Endothelial cell of umbilical vein (primary cell): ENCODE measurements around the gene CRIM1. TPM values are rescaled to one million over a fixed set of nuclear protein-coding genes. Genes with fewer than 3 reads are reported as not detected.

Experiments used
- BruUV-seq: library from RNA; stranded (reverse); fragments of 400-500 nt; replicated peaks from 2 replicates; lab custom pipeline; 2021; lab: Mats Ljungman, UMichigan
- CTCF ChIA-PET: fragments of 300-600, 350-600 bp; sonication (Branson Sonifier 250); formaldehyde crosslinking; loops from one replicate; lab custom pipeline; 2021; ENCODE audit warnings: antibody characterized with exemption, inconsistent platforms; lab: Charles Lee
- POLR2A ChIA-PET: fragments of 300-600, 350-600 bp; sonication (Branson Sonifier 250); formaldehyde crosslinking; loops from one replicate; lab custom pipeline; 2021; ENCODE audit warnings: antibody characterized with exemption, inconsistent platforms; lab: Charles Lee
- DNase-seq: peaks from one replicate; pipeline ENCODE4 v3.0.0-alpha.2; 2011; ENCODE audit warnings: low read depth, low spot score
- FAIRE-seq: peaks from 2 replicates; lab custom pipeline; 2011; peaks lifted over from hg19 to GRCh38; lab: Jason Lieb, UNC
- H2AFZ ChIP-seq: 2 replicates; pipeline ENCODE4 v1.6.0; 2012; ENCODE audit warnings: low read depth, low read length, control low read depth, inconsistent platforms
- H3K27ac ChIP-seq: 2 replicates; pipeline ENCODE4 v1.5.1; 2011; ENCODE audit warnings: low read depth, mild to moderate bottlenecking, control low read depth, low read length, moderate library complexity; ENCODE audit not compliant: insufficient read depth
- H3K27me3 ChIP-seq, 2 experiments: 2 replicates each; pipeline versions ENCODE4 v1.6.0 to v1.6.1; 2011; ENCODE audit warnings: low read length in 2 of 2, mixed read lengths in 1 of 2; ENCODE audit not compliant: control insufficient read depth in 2 of 2, insufficient read depth in 2 of 2
- H3K36me3 ChIP-seq, 2 experiments: 2 replicates in 1 of 2; 3 replicates in 1 of 2; pipeline ENCODE4 v1.5.1; 2011; ENCODE audit warnings: low read length in 2 of 2, mild to moderate bottlenecking in 1 of 2, moderate library complexity in 1 of 2; ENCODE audit not compliant: control insufficient read depth in 2 of 2, insufficient read depth in 2 of 2; ENCODE audit errors: extremely low read depth in 1 of 2
- H3K4me1 ChIP-seq: 3 replicates; pipeline ENCODE4 v1.5.1; 2011; ENCODE audit warnings: mild to moderate bottlenecking, low read length; ENCODE audit not compliant: control insufficient read depth, insufficient read depth; ENCODE audit errors: extremely low read depth
- H3K4me2 ChIP-seq: 2 replicates; pipeline ENCODE4 v1.6.1; 2011; ENCODE audit warnings: low read length, control low read depth, mixed read lengths; ENCODE audit not compliant: insufficient read depth
- H3K4me3 ChIP-seq, 3 experiments: fragments of 200-600 bp in 1 of 3; sonication (generic), shearing (Covaris generic) in 1 of 3; replicated peaks in 1 of 3; 2 replicates each; pipeline ENCODE4 v1.5.1; 2011 to 2016; ENCODE audit warnings: control low read depth in 3 of 3, low read length in 3 of 3, mild to moderate bottlenecking in 2 of 3, inconsistent platforms in 1 of 3, low read depth in 1 of 3, moderate library complexity in 1 of 3; ENCODE audit not compliant: insufficient read depth in 1 of 3
- H3K79me2 ChIP-seq: 2 replicates; pipeline ENCODE4 v1.6.0; 2012; ENCODE audit warnings: low read length, inconsistent platforms; ENCODE audit not compliant: control insufficient read depth, insufficient read depth
- H3K9ac ChIP-seq: replicated peaks from 2 replicates; pipeline ENCODE3; 2011; ENCODE audit warnings: low read length, control low read depth; ENCODE audit not compliant: insufficient read depth; ENCODE audit errors: extremely low read depth
- H3K9me1 ChIP-seq: replicated peaks from 3 replicates; pipeline ENCODE4 v1.6.0; 2011; ENCODE audit warnings: mild to moderate bottlenecking, low read length; ENCODE audit not compliant: control insufficient read depth, insufficient read depth; ENCODE audit errors: extremely low read depth
- H3K9me3 ChIP-seq: replicated peaks from 2 replicates; pipeline ENCODE4 v1.5.1; 2012; ENCODE audit warnings: low read length, inconsistent platforms; ENCODE audit not compliant: control insufficient read depth, insufficient read depth
- H4K20me1 ChIP-seq: replicated peaks from 2 replicates; pipeline ENCODE3; 2011; ENCODE audit warnings: mild to moderate bottlenecking, low read length; ENCODE audit not compliant: control insufficient read depth, insufficient read depth; ENCODE audit errors: extremely low read depth
- EZH2 ChIP-seq: IDR thresholded peaks from 2 replicates; pipeline ENCODE4 v1.6.1; 2012; ENCODE audit warnings: borderline replicate concordance, low read depth, mild to moderate bottlenecking, moderate library complexity, low read length, inconsistent platforms; ENCODE audit not compliant: severe bottlenecking
- FOS ChIP-seq: IDR thresholded peaks from 2 replicates; pipeline ENCODE4 v1.6.1; 2011; ENCODE audit warnings: mild to moderate bottlenecking, low read length, moderate library complexity, borderline replicate concordance; ENCODE audit not compliant: insufficient read depth
- GATA2 ChIP-seq: IDR thresholded peaks from 2 replicates; pipeline ENCODE4 v1.7.0; 2011; ENCODE audit warnings: low read depth, mild to moderate bottlenecking, moderate library complexity, mixed read lengths, low read length; ENCODE audit not compliant: insufficient read length, insufficient read depth
- JUN ChIP-seq: IDR thresholded peaks from 2 replicates; pipeline ENCODE4 v1.6.1; 2011; ENCODE audit warnings: borderline replicate concordance, low read depth; ENCODE audit not compliant: insufficient read length, insufficient read depth
- MAX ChIP-seq: IDR thresholded peaks from 2 replicates; pipeline ENCODE4 v1.6.1; 2011; ENCODE audit not compliant: insufficient read depth, insufficient read length
- MYC ChIP-seq: IDR thresholded peaks from one replicate; pipeline ENCODE4 v1.6.1; 2011; ENCODE audit warnings: mild to moderate bottlenecking, low read depth, low read length
- POLR2A ChIP-seq: IDR thresholded peaks from 2 replicates; pipeline ENCODE4 v1.6.1; 2012; ENCODE audit warnings: low read depth, mild to moderate bottlenecking, control low read depth, low read length
- POLR2AphosphoS5 ChIP-seq: IDR thresholded peaks from 2 replicates; pipeline ENCODE4 v1.6.1; 2012; ENCODE audit warnings: low read depth, mild to moderate bottlenecking, control low read depth, low read length, moderate library complexity; ENCODE audit not compliant: insufficient read depth
- dilution Hi-C: fragments of 300-500 bp; cut with MboI; formaldehyde crosslinking; loops from one replicate; pipeline ENCODE4 v1.15.0; 2019; ENCODE audit warnings: low sequenced_read_pairs; ENCODE audit not compliant: extremely low pct_ligation_motif_present
- intact Hi-C: fragments of 100-400 bp; cut with micrococcal nuclease; formaldehyde crosslinking; loops from one replicate; pipeline ENCODE4 v1.10.0; 2022
- polyA plus RNA-seq, 4 experiments: library from polyadenylated mRNA; depleted of rRNA in 3 of 4; stranded (reverse) in 3 of 4; unstranded in 1 of 4; fragments of >200 nt; gene quantifications; 2 replicates each; pipeline versions ENCODE4 v1.2.1 to v1.2.3, GENCODE V29; 2011 to 2012; ENCODE audit warnings: missing spikeins in 1 of 4
- total RNA-seq: library from RNA; stranded (reverse); gene quantifications from 2 replicates; pipeline ENCODE4 v1.2.3, GENCODE V29; 2021
- TF ChIP-seq, protein P1 (sequence below), 2 donors: IDR thresholded peaks; 1 replicate in 1 of 2; 2 replicates in 1 of 2; pipeline ENCODE4 v1.5.1; 2011; ENCODE audit warnings: low read length in 2 of 2, mild to moderate bottlenecking in 2 of 2, moderate library complexity in 2 of 2, control low read depth in 1 of 2, inconsistent platforms in 1 of 2, low read depth in 1 of 2; ENCODE audit not compliant: insufficient read depth in 1 of 2; ENCODE audit errors: extremely low read depth in 1 of 2

The CRIM1 gene
- total and polyA plus RNA-seq, 2 donors (not counting 3 experiments of a cell fraction or from before 2014, with no cell fraction given) = 422 to 649 TPM

DNA sequence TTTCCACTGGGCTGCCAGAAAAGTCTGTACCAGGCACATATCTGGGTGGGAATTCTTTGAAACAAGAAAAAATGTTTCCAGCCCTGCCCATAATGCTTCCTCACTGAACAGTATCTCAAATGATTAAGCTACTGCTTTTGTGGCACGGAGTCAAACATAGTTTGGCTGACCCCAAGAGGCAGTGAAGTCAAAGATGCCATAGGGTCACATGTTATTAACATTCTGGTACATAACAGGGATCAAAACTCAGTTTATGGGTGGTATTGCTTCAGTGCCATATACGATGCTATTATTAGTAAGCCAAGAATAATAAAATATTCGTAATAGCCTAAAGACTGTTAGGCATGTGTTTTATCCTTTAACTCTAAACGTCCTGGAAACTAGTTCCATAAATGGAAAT lies 129.9 kb downstream of the CRIM1 start:
- peak overlapping the region; percentile 93 for H3K27ac ChIP-seq
- BruUV-seq = no TSS peak
- dilution Hi-C loops (no loop called here), intact Hi-C loops (no loop called here)
- H3K4me1 ChIP-seq = peaks cover 93% of the 10 kb centered on the region
- TF ChIP-seq POLR2A (peak; percentile 45), POLR2AphosphoS5 (peak; percentile 85), GATA2 (peak; percentile 21), EZH2 (no peak), MAX (no peak), FOS (peak; percentile 28), MYC (no peak), JUN (peak; percentile 28)
- TF ChIP-seq, protein P1, sequence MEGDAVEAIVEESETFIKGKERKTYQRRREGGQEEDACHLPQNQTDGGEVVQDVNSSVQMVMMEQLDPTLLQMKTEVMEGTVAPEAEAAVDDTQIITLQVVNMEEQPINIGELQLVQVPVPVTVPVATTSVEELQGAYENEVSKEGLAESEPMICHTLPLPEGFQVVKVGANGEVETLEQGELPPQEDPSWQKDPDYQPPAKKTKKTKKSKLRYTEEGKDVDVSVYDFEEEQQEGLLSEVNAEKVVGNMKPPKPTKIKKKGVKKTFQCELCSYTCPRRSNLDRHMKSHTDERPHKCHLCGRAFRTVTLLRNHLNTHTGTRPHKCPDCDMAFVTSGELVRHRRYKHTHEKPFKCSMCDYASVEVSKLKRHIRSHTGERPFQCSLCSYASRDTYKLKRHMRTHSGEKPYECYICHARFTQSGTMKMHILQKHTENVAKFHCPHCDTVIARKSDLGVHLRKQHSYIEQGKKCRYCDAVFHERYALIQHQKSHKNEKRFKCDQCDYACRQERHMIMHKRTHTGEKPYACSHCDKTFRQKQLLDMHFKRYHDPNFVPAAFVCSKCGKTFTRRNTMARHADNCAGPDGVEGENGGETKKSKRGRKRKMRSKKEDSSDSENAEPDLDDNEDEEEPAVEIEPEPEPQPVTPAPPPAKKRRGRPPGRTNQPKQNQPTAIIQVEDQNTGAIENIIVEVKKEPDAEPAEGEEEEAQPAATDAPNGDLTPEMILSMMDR (IDR thresholded peaks at IDR 0.05; ENCODE audit: extremely low read depth in 1 of 2, insufficient read depth in 1 of 2, low read depth in 1 of 2, low read length in 2 of 2) = no peak
- peaks cover 68% of the 10 kb centered on the region for H3K79me2 ChIP-seq
- peak overlapping the region; percentile 84 for H3K9ac ChIP-seq
- H3K4me3 ChIP-seq = no peak overlapping the region
- no peaks in the 10 kb centered on the region for H4K20me1 ChIP-seq
- no peaks in the 10 kb centered on the region for H3K9me1 ChIP-seq
- H3K27me3 ChIP-seq = no peaks in the 10 kb centered on the region
- CTCF ChIA-PET = interaction anchor here (1.0 to 3.6 kb wide), 8 partner anchors 8 to 133 kb away, joined by 3 to 24 read pairs (median 4); no protein-coding TSS in a partner anchor
- POLR2A ChIA-PET = interaction anchor here (0.8 to 2.2 kb wide), 5 partner anchors 16 to 118 kb away, joined by 3 to 14 read pairs (median 3); no protein-coding TSS in a partner anchor
- H3K4me2 ChIP-seq = peak overlapping the region; percentile 37
- FAIRE-seq (peak; percentile 62), DNase-seq (peak; percentile 92)
- no peaks in the 10 kb centered on the region for H3K9me3 ChIP-seq
- H3K36me3 ChIP-seq = peaks cover 31 to 33% of the 10 kb centered on the region in 2 experiments
- H2AFZ ChIP-seq = no peak overlapping the region
